Lower lobe of right lung (tissue), 2 donors: ENCODE results near the gene RBM28. TPM values are rescaled to one million over a fixed set of nuclear protein-coding genes. Genes with fewer than 3 reads are reported as not detected.

Source experiments
- ATAC-seq, 2 donors: fragments of 200-7000 bp; cut with Tn5 transposase; one replicate each; pipeline ENCODE4 v1.9.1; 2020 to 2022; ENCODE audit warnings: mild to moderate bottlenecking in 2 of 2, moderate library complexity in 2 of 2
- DNase-seq: peaks from one replicate; pipeline ENCODE4 v3.0.0-alpha.2; 2020
- H3K27ac ChIP-seq: fragments of 200-600 bp; one replicate; pipeline ENCODE4 v1.8.0; 2022
- H3K27me3 ChIP-seq: fragments of 200-600 bp; one replicate; pipeline ENCODE4 v1.8.0; 2022; ENCODE audit warnings: low read depth
- H3K36me3 ChIP-seq: fragments of 200-600 bp; one replicate; pipeline ENCODE4 v1.8.0; 2022; ENCODE audit warnings: mild to moderate bottlenecking
- H3K4me1 ChIP-seq: fragments of 200-600 bp; one replicate; pipeline ENCODE4 v1.8.0; 2022
- H3K4me3 ChIP-seq: fragments of 200-600 bp; one replicate; pipeline ENCODE4 v1.8.0; 2022; ENCODE audit warnings: mild to moderate bottlenecking
- H3K9me3 ChIP-seq: fragments of 200-600 bp; one replicate; pipeline ENCODE4 v1.8.0; 2022
- intact Hi-C: fragments of 100-400 bp; cut with DNase I; formaldehyde crosslinking; loops from one replicate; pipeline ENCODE4 v1.11.0; 2022
- total RNA-seq: library from RNA; stranded (reverse); fragmentation: NEBNext Ultra II Directional; extraction: Animal tissue kit (Norgen Biotek cat#: 25700); gene quantifications from one replicate; pipeline ENCODE4 v1.2.1, GENCODE V29; 2021
- TF ChIP-seq, protein P1 (sequence below): fragments of 200-600 bp; IDR thresholded peaks from one replicate; pipeline ENCODE4 v1.8.0; 2022; ENCODE audit warnings: antibody characterized with exemption, mild to moderate bottlenecking
- donor health status: DM: no; HTN: yes; CAD: no; lungs with severe emphysema.

RBM28 gene
- total RNA-seq, 1 donor from 2014 or later, result 26.9 TPM

DNA sequence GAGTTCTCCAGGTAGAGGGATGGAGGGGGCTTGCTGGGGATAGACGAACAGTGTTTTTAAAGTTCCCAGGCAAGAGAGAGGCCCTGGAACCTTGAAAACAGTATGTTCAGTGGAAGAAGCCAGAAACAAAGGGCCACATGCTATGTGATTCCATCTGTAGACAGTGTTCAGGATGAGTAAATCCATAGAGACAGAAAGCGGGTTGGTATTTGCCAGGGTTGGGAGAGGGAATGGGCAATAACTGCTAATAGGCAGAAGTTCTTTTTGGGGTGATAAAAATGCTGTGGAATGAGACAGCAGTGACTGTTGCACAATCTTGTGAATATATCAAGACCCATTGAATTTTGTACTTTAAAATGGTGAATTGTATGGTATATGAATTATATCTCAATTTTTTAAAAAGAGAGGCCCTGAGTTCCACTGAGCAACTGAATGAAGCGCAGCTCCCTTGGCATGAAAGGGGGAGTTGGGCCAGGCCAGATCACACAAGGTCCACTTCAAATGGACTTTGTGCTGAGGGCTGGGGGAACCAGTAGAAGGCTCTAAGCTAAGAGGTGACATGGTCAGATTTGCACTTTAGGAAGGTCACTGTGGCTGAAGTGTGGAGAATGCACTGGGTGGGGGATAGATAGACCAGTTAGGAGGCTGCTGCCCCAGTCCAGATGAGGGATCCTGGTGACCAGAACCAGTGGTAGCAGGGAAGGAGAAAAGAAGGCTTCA, 68.7 kb downstream of the RBM28 start:
- TF ChIP-seq, protein P1, sequence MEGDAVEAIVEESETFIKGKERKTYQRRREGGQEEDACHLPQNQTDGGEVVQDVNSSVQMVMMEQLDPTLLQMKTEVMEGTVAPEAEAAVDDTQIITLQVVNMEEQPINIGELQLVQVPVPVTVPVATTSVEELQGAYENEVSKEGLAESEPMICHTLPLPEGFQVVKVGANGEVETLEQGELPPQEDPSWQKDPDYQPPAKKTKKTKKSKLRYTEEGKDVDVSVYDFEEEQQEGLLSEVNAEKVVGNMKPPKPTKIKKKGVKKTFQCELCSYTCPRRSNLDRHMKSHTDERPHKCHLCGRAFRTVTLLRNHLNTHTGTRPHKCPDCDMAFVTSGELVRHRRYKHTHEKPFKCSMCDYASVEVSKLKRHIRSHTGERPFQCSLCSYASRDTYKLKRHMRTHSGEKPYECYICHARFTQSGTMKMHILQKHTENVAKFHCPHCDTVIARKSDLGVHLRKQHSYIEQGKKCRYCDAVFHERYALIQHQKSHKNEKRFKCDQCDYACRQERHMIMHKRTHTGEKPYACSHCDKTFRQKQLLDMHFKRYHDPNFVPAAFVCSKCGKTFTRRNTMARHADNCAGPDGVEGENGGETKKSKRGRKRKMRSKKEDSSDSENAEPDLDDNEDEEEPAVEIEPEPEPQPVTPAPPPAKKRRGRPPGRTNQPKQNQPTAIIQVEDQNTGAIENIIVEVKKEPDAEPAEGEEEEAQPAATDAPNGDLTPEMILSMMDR, result no peak
- H3K27ac ChIP-seq, result no peak overlapping the region
- no peak overlapping the region for H3K4me3 ChIP-seq
- H3K9me3 ChIP-seq, result peaks cover 10% of the 10 kb centered on the region
- peaks cover 14% of the 10 kb centered on the region for H3K4me1 ChIP-seq
- H3K27me3 ChIP-seq, result peaks cover 22% of the 10 kb centered on the region
- no peak for ATAC-seq
- no peaks in the 10 kb centered on the region for H3K36me3 ChIP-seq
- intact Hi-C loops, result no loop called here
- DNase-seq, result no peak

DNA sequence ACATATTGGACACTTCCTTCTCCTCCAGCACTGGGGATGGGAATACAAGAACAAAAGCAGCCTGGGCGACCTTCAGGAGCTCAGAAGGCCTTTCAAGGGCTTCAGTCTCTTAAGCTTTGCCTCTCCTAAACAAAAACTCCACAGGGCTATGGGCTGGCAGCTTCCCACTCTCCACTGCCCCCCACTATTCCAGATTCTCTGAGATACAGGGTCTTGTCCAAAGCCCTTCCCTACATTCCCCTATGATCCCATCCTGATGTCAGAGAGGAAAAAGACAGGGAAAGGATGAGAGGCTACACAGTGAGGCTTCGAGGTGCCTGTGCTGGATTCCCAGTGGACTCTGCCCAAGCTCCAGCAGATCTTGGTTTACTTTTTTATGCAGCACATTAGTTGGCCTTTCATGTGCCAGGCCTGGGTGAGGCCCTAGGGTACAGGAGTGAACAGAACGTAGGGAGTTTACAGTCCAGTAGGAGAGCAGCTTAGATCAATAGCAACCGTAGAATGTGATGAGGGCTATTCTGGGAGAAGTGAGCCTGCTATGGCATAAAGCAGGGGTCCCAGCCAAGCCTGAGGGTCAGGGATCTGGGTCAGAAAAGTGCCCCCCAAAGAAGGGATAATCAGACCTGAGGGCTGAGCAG, 69.3 kb downstream of the RBM28 start:
- Histone ChIP-seq H3K9me3 (peaks cover 9% of the 10 kb centered on the region), H3K4me1 (peaks cover 14% of the 10 kb centered on the region), H3K4me3 (no peak overlapping the region), H3K27ac (no peak overlapping the region), H3K36me3 (no peaks in the 10 kb centered on the region), H3K27me3 (peaks cover 25% of the 10 kb centered on the region)
- TF ChIP-seq, protein P1, result no peak
- intact Hi-C loops, result no loop called here
- no peak for DNase-seq
- no peak for ATAC-seq

DNA sequence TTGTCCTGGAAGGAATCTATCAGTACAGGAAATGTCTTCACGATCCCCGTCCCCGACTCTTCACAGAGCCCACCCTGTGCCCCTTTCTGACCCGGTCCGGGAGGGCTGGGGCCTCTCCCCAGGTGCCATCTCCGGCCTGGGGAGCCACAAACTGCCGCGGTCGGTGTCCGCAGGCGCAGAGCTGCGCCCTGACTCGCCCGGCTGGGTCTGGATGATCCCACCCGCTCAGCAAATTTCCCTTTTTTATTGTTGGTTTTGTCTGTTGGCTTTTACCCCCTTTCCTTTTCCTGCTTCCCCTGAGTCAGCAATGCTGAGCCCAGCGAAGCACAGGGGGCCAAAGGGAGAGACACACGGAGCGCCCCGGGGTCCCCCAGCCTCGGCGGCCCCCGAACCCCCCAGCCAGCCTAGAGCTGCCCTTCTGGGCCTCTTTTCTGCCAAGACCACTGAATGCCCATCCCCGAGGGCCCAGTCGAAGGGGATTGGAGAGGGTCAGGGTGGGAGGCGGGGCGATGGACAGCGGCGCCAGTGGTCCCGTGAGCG, 71.7 kb downstream of the RBM28 start:
- H3K27ac ChIP-seq, result no peak overlapping the region
- H3K9me3 ChIP-seq, result no peaks in the 10 kb centered on the region
- intact Hi-C loops, result no loop called here
- H3K4me3 ChIP-seq, result peak overlapping the region; percentile 8
- H3K4me1 ChIP-seq, result peaks cover 19% of the 10 kb centered on the region
- no peak for ATAC-seq
- no peaks in the 10 kb centered on the region for H3K36me3 ChIP-seq
- TF ChIP-seq, protein P1, result no peak
- peaks cover 38% of the 10 kb centered on the region for H3K27me3 ChIP-seq
- DNase-seq, result no peak

DNA sequence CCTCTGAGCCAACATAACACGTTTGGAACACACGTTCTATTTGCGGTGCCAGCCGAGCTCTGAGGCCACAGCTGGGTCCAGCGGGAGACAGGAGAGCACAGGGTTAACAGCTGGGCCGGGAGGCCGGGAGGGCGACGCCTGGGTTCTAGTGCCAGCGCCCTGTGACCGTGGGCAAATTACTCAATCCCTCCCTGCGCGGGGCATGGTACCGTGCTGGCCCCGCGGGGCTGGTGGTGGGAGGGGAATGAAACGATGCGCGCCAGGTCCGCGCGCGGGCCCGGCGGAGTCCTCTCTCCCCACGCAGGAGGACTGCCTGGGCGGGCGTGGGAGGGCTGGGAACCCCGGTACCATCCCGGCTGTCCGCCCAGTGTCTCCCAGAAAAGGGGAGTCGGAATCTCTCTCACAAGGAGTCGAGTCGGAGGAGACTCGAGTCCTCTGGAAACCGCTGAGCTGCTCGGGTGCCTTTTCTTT, 72.2 kb downstream of the RBM28 start:
- Histone ChIP-seq H3K4me1 (peaks cover 24% of the 10 kb centered on the region), H3K27ac (no peak overlapping the region), H3K27me3 (peaks cover 42% of the 10 kb centered on the region), H3K9me3 (no peaks in the 10 kb centered on the region), H3K4me3 (peak overlapping the region; percentile 8), H3K36me3 (no peaks in the 10 kb centered on the region)
- intact Hi-C loops, result no loop called here
- DNase-seq, result no peak
- peak in 1 of 2 donors; percentile 41 for ATAC-seq
- TF ChIP-seq, protein P1, result no peak

DNA sequence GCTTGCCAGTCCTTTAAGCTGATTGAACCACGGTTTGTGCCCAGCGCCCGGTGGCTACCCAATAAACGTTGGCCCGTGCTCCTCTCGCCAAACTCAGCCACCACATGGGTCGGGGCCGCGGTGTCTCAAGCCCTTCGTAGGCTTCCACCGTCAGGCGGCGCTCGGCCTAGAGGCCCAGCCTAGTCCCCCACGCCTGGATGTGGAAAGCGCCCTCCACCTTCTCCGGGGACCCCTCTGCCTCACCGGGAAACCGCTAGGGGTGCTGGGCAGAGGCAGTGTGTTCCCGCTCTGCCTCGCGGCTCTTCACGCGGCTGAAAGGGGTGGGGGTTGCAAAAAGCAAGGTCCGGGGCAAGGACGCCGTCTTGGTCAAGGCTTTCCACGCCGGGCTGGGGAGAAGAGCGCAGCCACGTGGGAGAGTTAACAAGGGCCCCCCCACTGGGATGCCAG, 72.9 kb downstream of the RBM28 start:
- TF ChIP-seq, protein P1, result no peak
- DNase-seq, result no peak
- Histone ChIP-seq H3K36me3 (no peaks in the 10 kb centered on the region), H3K27me3 (peaks cover 46% of the 10 kb centered on the region), H3K4me3 (peak overlapping the region; percentile 8), H3K9me3 (no peaks in the 10 kb centered on the region), H3K27ac (no peak overlapping the region), H3K4me1 (peaks cover 25% of the 10 kb centered on the region)
- intact Hi-C loops, result no loop called here
- no peak for ATAC-seq
